ENCODE results near the gene HMBS. TPM values are rescaled to one million over a fixed set of nuclear protein-coding genes. Genes with fewer than 3 reads are reported as not detected.
A peak's percentile ranks its signal among the peaks of the same experiment; 100 is the strongest.

The HMBS gene
- total and polyA plus RNA-seq, 2 of the 8 experiments (the other 6 are each of a cell fraction or from before 2014, with no cell fraction given): 69.3 to 109 TPM

- no peak for TF ChIP-seq ATF2 (IDR thresholded peaks at IDR 0.05; ENCODE audit: low read length)
- TF ChIP-seq E2F6 (IDR thresholded peaks at IDR 0.05): peak; percentile 66; the same call in 1 of the 2 replicates
- TF ChIP-seq RBBP5 (IDR thresholded peaks at IDR 0.05; ENCODE audit: borderline replicate concordance, low read depth, low read length): 0 out of 2 replicates have a peak, but pooled peaks have one; percentile 69
- TF ChIP-seq GTF2F1 (IDR thresholded peaks at IDR 0.05; ENCODE audit: borderline replicate concordance, low read depth, low read length): peak; percentile 99
- TF ChIP-seq MAX (IDR thresholded peaks at IDR 0.05): peak; percentile 67
- TF ChIP-seq EGR1 (IDR thresholded peaks at IDR 0.05; ENCODE audit: borderline replicate concordance, low read depth, low read length): no peak; the same call in 1 of the 2 replicates
- 0 out of 2 replicates have a peak, but pooled peaks have one; percentile 26 for TF ChIP-seq CREB1 (IDR thresholded peaks at IDR 0.05)
- TF ChIP-seq SP4 (IDR thresholded peaks at IDR 0.05; ENCODE audit: low read length): peak; percentile 86; the same call in 1 of the 2 replicates
- peak; percentile 100 for TF ChIP-seq TAF1 (IDR thresholded peaks at IDR 0.05; ENCODE audit: low read depth, low read length)
- TF ChIP-seq SIN3A (conservative IDR thresholded peaks at IDR 0.05 in 1 of 2, IDR thresholded peaks at IDR 0.05 in 1 of 2; ENCODE audit: low read depth in 1 of 2, low read length in 2 of 2): peak; percentile 55 to 63; a peak in 3 of 4 replicates
- TF ChIP-seq HDAC2 (IDR thresholded peaks at IDR 0.05; ENCODE audit: borderline replicate concordance in 1 of 2, low read depth in 2 of 2, low read length in 2 of 2): peak in 1 of 2 experiments; percentile 53; a peak in 2 of 4 replicates
- no peak for TF ChIP-seq POU5F1 (IDR thresholded peaks at IDR 0.05; ENCODE audit: low read depth, low read length)
- TF ChIP-seq CHD1 (IDR thresholded peaks at IDR 0.05; ENCODE audit: low read depth, low read length): no peak; the same call in 1 of the 2 replicates
- peak; percentile 100 for TF ChIP-seq POLR2A (IDR thresholded peaks at IDR 0.05; ENCODE audit: control extremely low read depth in 1 of 2, low read depth in 2 of 2, low read length in 2 of 2)
- TF ChIP-seq TCF12 (IDR thresholded peaks at IDR 0.05; ENCODE audit: low read depth, low read length): 0 out of 2 replicates have a peak, but pooled peaks have one; percentile 48
- peak; percentile 99 for TF ChIP-seq PHF8 (conservative IDR thresholded peaks at IDR 0.05; ENCODE audit: low read depth, low read length)
- peak; percentile 86 for TF ChIP-seq CHD2 (IDR thresholded peaks at IDR 0.05; ENCODE audit: low read length)
- TF ChIP-seq KDM4A (IDR thresholded peaks at IDR 0.05; ENCODE audit: low read depth, low read length, severe bottlenecking): peak; percentile 74
- TF ChIP-seq GABPA (IDR thresholded peaks at IDR 0.05; ENCODE audit: borderline replicate concordance, insufficient read depth, low read length): no peak
- no peak for TF ChIP-seq JUN (IDR thresholded peaks at IDR 0.05; ENCODE audit: low read depth, low read length)
- 0 out of 2 replicates have a peak, but pooled peaks have one; percentile 48 for TF ChIP-seq FOSL1 (IDR thresholded peaks at IDR 0.05; ENCODE audit: insufficient read depth, low read depth, low read length)
These were observed 10.6 kb downstream of the HMBS start (continued) for GRCh38 chr11:119095066-119095880.
